Stimulated activated CD8-positive, alpha-beta memory T cell treated with anti-CD3 and anti-CD28 coated beads, Interleukin-7, amount 100 ng/mL, for 24 hours (primary cell): ENCODE results near the gene LTB4R2.
"Not testable (repeated sequence)": the region's sequence is repeated elsewhere in the genome, so short reads cannot be mapped to it uniquely, and the experiment has no call there.

Experiments
- DNase-seq: peaks from one replicate; pipeline ENCODE4 v3.0.0-alpha.2; 2020; ENCODE audit warnings: low read depth

Gene LTB4R2

GRCh38 chr14:24340606-24341005, 30.7 kb downstream of the LTB4R2 start:
- no peak for DNase-seq

DNA sequence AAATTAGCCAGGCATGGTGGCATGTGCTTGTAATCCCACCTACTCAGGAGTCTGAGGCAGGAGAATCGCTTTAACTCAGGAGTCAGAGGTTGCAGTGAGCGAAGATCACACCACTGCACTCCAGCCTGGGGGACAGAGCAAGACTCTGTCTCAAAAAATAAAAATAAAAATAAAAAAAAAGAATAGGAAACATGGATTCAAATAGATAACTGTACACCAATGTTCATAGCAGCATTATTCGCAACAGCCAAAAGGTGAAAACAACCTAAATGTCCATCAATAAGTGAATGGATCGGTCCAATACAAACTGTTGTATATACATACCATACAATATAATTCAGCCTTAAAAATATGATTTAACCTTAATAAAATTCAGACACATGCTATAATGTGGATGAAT, 32.9 kb downstream of the LTB4R2 start:
- DNase-seq = no peak

- DNase-seq = no peak
These were observed 34.1 kb downstream of the LTB4R2 start for GRCh38 chr14:24343795-24344660.

GRCh38 chr14:24347134-24347533, 37.2 kb downstream of the LTB4R2 start:
- DNase-seq = no peak

DNA sequence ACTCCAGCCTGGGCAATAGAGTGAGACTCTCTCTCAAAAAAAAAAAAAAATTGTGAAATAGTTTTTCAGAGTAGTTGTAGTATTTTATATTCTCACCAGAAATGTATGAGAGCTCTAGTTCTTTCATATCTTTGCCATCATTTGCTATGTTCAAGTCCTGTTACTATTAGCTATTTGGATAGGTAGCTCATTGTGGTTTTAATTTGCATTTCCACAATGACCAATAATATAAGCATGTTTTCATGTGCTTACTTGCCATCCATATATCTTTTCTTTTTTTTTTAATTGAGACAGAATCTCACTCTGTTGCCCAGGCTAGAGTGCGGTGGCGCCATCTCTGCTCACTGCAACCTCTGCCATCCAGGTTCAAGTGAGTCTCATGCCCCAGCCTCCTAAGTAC, 38.2 kb downstream of the LTB4R2 start:
- DNase-seq = no peak

GRCh38 chr14:24349742-24350141, 39.8 kb downstream of the LTB4R2 start:
- DNase-seq = no peak

GRCh38 chr14:24351517-24351916, 41.6 kb downstream of the LTB4R2 start:
- DNase-seq = no peak

DNA sequence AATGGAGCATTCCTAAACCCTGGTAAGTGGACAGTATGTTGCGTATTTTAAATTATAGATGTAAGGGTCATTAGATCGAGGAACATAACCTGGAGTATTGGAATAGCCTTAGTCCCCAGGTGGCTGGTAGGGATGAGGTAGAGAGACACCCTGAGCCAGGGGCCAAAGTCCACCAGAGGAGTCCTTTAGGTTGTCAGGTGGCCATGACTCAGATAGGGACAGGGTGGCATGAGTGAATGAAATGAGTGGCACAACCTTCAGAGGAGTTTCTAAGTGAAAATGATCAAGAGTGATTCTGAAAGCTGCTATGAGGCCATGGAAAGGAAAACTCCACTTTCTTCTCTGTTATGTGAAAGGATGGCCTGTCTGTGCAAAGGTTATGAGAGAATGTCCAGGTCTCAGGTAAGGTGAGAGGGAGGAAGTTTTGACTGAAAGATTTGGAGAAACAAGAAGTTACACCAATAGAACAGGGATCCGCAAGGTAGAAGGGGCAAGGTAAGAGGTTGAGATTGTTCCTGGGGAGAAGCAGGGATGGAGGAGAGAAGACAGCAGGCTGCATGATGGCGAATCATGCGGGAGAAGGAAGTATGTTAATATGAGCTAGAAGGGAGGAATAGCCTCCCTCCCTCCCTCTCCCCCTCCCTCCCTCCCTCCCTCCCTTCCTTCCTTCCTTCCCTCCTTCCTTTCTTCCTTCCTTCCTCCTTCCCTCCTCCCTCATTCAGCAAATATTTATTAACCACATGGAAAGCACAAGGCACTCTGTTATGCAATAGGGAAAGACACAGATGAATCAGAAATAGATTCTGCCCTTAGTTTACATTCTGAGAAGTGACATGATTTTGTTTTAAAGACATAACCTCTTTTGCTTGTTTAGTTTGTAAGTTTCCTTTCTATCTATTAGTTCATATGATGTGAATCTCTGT, 43.9 kb downstream of the LTB4R2 start:
- DNase-seq = no peak

- DNase-seq = not testable (repeated sequence)
These were observed 44.5 kb downstream of the LTB4R2 start for GRCh38 chr14:24354482-24354825.

- DNase-seq = no peak
These were observed 45.1 kb downstream of the LTB4R2 start for GRCh38 chr14:24355009-24355408.

DNA sequence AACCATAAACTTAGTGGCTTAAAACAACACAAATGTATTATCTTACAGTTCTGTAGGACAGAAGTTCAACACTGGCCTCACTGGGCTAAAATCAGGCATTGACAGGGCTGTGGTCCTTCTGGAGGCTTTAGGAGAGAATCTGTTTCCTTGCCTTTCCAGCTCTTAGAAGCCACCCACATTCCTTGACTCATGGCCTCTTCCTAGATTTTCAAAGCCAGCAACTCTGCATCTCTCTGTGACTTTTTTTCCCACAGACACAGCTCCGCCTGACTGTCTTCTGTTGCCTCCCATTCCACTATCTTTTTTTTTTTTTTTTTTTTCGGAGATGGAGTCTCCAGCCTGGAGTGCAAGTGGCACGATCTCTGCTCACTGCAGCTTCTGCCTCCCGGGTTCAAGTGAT, 46.3 kb downstream of the LTB4R2 start:
- DNase-seq = no peak

DNA sequence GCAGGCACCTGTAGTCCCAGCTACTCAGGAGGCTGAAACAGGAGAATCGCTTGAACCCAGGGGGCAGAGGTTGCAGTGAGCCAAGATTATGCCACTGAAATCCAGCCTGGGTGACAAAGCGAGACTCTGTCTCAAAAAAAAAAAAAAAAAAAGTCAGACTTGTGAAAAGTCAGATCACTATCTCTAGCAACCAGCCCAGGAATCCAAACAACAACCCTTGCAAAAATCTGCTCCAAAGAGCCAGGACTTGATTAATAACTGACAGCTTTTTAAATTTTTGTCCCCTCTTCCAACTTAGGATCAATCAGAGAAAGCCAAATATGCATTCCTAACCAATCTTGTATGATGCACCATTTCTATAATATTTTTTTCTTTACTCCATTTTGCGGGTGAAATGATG, 50.3 kb downstream of the LTB4R2 start:
- no peak for DNase-seq

GRCh38 chr14:24361326-24361725, 51.4 kb downstream of the LTB4R2 start:
- no peak for DNase-seq
